ENCODE data around the gene GARIN5B.

GARIN5B gene

DNA sequence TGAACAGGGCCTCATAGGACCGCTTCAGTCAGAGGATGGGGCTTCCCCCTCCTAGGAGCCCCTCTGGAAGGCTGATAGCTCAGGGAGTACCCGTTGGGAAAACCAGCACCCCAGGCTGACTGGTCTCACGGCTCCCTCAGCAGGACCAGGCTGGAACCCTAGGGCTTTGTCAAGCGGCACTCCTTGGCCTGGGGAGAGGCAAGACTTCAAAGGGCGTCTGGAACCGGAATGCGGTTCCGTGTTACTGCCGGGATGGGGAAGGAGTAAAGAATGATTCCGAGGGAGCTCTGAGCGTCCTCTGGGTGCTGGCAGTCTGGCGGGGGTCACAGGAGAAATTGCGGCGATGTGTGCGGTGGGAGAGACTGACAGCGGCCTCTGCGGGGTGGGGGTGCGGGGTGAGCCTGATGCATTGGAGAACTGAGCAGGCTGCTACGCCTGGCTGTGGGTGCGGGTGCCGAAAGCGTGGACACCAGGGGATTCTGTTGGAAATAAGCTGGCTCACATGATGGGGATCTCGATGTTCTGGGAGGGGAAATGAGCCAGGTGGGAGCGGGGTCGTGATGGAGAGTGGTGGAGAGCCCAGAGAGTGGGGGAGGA is 10.4 kb downstream of the GARIN5B start:
- Mint-ChIP-seq H3K9me3 (no peaks in the 10 kb centered on the region), H3K4me3 (peak overlapping the region; percentile 81), H3K36me3 (ENCODE audit: low read depth) (no peaks in the 10 kb centered on the region), H3K27ac (no peak overlapping the region), H3K4me1 (ENCODE audit: low read depth) (peaks cover 12% of the 10 kb centered on the region), H3K27me3 (ENCODE audit: low read depth) (peaks cover 58% of the 10 kb centered on the region)

DNA sequence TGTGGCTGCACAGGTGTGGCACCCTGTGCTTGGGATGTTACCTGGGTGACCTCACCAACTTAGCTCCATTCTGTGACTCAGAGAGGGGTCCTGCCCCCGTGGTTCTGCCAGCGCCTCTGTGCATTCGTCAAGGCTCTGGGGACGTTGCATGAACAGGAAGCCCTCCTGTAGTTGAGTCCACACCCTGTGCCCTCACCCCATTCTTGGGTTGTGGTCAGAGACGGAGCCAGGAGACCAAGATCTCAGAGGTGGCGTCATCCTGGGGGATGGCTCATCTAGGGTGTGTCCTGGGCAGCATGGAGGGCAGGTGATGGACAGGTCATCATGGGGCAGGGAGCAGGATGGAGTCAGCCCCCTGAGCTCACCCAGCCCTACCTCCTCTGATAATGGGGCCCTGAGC is 11.0 kb downstream of the GARIN5B start:
- H3K36me3 Mint-ChIP-seq (ENCODE audit: low read depth), result no peaks in the 10 kb centered on the region
- no peak overlapping the region for H3K4me3 Mint-ChIP-seq
- peaks cover 12% of the 10 kb centered on the region for H3K4me1 Mint-ChIP-seq (ENCODE audit: low read depth)
- no peak overlapping the region for H3K27ac Mint-ChIP-seq
- H3K9me3 Mint-ChIP-seq, result no peaks in the 10 kb centered on the region
- H3K27me3 Mint-ChIP-seq (ENCODE audit: low read depth), result peaks cover 53% of the 10 kb centered on the region

DNA sequence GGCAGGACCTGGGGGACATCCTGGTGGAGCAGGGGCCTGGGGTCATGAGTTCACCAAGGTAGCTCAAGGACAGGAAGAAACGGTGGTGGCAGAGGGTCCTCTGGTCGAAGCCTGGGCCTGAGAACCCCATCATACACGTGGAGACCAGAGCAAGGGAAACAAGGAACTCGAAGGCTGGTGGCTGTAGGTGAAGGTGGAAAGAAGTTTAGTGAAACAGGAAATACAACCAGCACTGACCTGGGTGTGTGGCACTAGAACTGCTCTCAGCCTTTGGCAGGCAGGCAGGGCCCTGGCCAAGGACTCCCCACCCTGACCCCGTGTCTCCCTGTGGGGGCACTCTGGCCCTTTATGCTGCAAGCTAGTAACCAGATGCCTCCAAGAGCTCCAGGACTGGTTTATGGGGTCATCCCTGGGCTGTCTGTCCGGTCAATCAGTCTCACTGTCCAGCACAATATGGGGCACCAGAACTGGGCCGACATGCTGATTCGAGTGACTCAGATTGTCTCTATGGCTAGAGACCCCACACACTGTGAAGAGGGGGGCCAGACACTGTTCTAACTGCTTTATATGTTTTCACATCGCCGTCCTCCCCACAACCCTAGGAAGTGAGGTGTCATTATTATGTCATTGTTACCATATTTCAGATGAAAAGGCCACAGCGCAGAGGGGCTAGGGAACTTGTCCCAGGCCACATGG is 12.3 kb downstream of the GARIN5B start:
- Mint-ChIP-seq H3K27ac (no peak overlapping the region), H3K27me3 (ENCODE audit: low read depth) (peaks cover 43% of the 10 kb centered on the region), H3K4me3 (no peak overlapping the region), H3K36me3 (ENCODE audit: low read depth) (no peaks in the 10 kb centered on the region), H3K4me1 (ENCODE audit: low read depth) (peaks cover 12% of the 10 kb centered on the region), H3K9me3 (no peaks in the 10 kb centered on the region)

DNA sequence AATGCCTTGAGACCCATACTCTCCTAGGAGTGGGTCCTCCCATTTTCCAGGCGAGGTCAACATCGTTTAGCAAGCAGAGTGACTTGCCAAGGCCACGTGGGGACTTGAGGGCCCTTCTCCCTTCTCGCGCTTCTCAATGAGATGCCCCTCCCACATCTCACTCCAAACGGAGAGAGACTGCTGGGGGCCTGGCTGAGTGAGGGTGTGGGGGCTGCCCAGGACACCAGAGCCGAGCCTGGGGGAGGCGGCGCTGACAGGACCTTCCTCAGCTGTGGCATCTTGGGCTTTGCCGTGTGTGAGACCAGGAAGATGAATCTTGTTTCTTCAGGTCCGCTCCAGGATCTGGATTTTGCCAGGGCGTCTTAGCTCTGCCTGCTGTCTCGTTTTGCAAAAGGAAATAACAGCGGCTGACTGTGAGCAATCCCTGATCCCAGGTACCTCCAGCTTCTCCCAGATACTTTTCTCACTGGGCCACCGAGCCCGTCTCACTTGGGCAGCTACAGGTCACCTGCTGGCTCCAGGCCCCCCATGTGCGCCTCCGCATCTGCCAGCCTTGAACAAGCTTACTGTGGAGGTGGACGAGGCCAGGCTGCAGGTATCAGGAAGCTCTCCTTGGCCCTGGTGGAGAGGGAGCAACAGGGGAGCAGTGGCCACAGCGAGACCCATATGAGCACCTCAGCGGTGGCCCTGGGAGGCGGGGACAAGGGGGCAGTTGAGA is 14.6 kb downstream of the GARIN5B start:
- Mint-ChIP-seq H3K4me3 (no peak overlapping the region), H3K4me1 (ENCODE audit: low read depth) (peaks cover 12% of the 10 kb centered on the region), H3K27ac (no peak overlapping the region), H3K9me3 (no peaks in the 10 kb centered on the region), H3K36me3 (ENCODE audit: low read depth) (peaks cover under 1% of the 10 kb centered on the region), H3K27me3 (ENCODE audit: low read depth) (peaks cover 27% of the 10 kb centered on the region)

DNA sequence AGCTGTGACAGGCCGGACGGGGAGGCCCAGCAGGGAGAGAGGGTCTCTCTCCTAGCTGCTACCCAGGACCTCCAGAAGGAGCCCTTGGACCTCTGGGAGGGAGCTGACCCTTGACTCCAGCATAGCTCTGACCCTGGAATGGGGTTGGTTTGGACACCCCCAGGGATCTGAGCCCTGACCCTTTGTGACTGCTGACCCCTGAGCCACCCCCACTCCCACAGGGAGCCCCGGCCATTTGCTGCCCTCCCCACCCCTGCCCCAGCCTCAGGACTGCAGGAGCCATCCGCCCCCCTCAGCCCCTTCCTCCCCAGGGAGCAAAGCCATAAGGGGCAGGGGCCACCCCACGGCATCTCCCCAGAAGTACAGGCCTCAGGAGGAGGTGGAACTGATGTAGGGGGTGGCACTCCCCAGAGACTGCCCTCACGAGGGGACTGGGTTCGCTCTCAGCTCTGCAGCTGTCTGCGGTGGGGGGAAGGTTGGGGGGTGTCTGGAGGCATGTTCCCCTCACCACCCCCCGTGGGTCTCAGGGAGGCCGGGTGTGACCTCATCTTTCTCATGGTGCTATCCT is 15.5 kb downstream of the GARIN5B start:
- H3K4me1 Mint-ChIP-seq (ENCODE audit: low read depth), result peaks cover 5% of the 10 kb centered on the region
- H3K36me3 Mint-ChIP-seq (ENCODE audit: low read depth), result peaks cover 5% of the 10 kb centered on the region
- no peaks in the 10 kb centered on the region for H3K9me3 Mint-ChIP-seq
- H3K27ac Mint-ChIP-seq, result no peak overlapping the region
- H3K4me3 Mint-ChIP-seq, result no peak overlapping the region
- peaks cover 17% of the 10 kb centered on the region for H3K27me3 Mint-ChIP-seq (ENCODE audit: low read depth)

DNA sequence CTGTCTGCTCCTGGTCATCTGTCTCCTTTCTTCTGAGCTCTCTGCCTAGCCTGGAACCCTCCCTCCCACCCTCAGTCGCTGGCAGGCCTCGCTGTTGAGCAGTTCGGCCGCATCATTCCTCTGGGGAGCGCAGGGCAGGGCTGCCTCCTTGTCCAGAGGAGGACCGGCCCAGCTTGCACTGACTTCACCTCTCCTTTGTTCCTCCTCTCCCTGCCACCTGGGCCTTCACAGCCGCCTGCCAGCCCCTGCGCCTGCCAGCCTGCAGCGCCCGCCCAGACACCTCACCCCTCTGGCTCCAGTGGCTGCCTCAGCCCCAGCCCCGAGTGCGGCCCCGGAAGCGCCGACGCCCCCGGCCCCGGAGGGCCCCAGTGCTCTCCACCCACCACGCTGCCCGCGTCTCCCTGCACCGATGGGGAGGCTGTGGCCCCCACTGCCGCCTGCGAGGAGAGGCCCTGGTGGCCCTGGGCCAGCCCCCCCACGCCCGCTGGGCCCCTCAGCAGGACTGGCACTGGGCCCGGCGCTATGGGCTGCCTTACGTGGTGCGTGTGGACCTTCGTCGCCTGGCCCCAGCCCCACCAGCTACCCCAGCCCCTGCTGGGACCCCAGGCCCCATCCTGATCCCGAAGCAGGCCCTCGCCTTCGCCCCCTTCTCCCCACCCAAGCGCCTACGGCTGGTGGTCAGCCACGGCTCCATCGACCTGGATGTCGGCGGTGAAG is 16.2 kb downstream of the GARIN5B start:
- peaks cover 11% of the 10 kb centered on the region for H3K27me3 Mint-ChIP-seq (ENCODE audit: low read depth)
- H3K4me3 Mint-ChIP-seq, result no peak overlapping the region
- no peaks in the 10 kb centered on the region for H3K9me3 Mint-ChIP-seq
- H3K4me1 Mint-ChIP-seq (ENCODE audit: low read depth), result peaks cover 3% of the 10 kb centered on the region
- H3K27ac Mint-ChIP-seq, result no peak overlapping the region
- peaks cover 5% of the 10 kb centered on the region for H3K36me3 Mint-ChIP-seq (ENCODE audit: low read depth)

DNA sequence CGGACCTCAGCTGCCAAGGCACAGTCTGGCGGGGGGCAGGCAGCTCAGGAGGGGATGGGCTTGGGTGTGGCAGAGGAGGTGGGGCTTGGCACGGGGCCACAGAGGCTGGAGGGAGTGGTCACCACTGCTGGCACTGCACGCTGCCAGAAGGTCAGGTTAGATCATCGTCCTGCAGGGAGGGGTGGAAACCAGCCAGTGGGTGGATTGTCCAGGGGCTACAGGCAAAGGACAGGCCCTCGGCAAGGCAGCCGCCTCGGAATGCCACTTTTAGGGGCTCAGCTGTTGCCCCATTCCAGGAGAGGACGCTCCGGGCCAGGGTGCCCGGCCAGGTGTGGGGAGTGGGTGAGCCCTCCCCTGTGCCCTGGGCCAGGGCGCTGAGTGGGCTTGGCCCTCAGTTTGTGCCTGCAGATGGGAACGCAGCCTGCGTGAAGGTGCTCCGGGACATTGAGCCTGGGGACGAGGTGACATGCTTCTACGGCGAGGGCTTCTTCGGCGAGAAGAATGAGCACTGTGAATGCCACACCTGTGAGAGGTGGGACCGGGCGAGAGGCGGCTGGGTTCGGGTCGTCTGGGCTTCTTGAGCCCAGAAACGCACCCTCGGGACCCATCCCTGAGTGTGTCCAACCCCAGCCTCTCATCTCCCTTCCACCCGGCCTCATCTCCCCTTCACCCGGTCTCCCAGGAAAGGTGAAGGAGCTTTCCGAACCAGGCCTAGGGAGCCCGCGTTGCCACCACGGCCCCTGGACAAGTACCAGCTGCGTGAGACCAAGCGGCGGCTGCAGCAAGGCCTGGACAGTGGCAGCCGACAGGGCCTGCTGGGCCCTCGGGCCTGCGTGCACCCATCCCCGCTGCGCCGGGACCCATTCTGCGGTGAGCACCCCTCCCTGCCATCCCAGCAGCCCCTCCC is 17.0 kb downstream of the GARIN5B start:
- peaks cover 5% of the 10 kb centered on the region for H3K36me3 Mint-ChIP-seq (ENCODE audit: low read depth)
- H3K4me3 Mint-ChIP-seq, result no peak overlapping the region
- H3K9me3 Mint-ChIP-seq, result no peaks in the 10 kb centered on the region
- no peak overlapping the region for H3K27ac Mint-ChIP-seq
- peaks cover 4% of the 10 kb centered on the region for H3K4me1 Mint-ChIP-seq (ENCODE audit: low read depth)
- peaks cover 3% of the 10 kb centered on the region for H3K27me3 Mint-ChIP-seq (ENCODE audit: low read depth)

DNA sequence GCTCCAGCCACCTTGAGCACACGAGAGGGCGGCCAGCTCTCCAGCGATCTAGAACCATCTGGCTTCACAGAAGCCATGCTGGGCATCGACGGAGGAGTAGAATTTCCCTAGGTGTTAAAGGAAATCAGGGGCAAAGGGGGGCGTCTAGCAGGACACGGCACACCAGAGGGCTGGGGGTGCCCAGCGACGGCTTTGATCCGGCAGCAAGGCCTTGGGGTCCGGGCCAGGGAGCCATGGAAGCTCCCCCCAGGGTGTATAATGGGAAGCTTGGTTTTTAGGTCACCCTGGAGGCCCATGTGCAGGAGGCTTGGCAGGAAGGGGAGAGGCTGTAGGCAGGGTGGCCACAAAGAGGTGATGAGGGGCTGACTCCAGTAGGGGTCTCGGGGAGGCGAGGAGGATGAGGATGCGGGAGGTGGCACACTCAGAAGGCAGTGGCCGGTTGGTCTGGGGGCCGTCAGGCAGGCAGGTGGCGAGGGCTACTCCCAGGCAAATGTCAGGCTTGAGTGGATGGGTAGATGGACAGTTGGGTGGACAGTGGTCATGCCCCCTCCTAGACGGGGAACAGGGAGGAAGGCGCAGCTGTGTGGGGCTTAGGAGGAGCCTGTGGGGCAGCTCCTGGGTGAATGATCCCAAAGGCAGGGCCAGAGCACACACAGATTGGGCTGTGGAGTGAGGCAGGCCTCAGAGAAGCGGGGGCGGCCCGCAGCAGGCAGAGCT is 17.8 kb downstream of the GARIN5B start:
- H3K36me3 Mint-ChIP-seq (ENCODE audit: low read depth), result peaks cover 5% of the 10 kb centered on the region
- no peak overlapping the region for H3K4me3 Mint-ChIP-seq
- no peak overlapping the region for H3K27ac Mint-ChIP-seq
- no peaks in the 10 kb centered on the region for H3K27me3 Mint-ChIP-seq (ENCODE audit: low read depth)
- H3K9me3 Mint-ChIP-seq, result no peaks in the 10 kb centered on the region
- H3K4me1 Mint-ChIP-seq (ENCODE audit: low read depth), result peaks cover 7% of the 10 kb centered on the region

DNA sequence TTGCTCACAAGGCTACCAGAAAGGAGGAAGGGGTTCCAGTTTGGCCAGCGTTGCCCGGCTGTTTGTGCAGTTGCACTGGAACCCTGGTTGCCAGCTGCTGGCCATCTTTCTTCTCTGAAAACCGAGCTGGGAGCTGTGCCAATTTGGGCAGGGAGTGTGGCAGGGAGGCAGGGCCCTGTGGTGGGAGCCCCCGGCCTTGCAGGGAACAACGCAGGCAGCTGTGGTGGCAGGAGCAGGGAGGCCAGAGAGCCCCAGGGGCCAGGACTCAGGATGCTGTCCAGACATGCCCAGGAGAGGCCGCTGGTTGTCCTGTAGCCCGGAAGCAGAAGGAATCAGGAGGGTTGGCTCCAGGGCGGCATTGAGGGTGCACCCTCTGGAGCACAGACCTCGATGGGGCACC is 18.6 kb downstream of the GARIN5B start:
- Mint-ChIP-seq H3K36me3 (ENCODE audit: low read depth) (peaks cover 5% of the 10 kb centered on the region), H3K27me3 (ENCODE audit: low read depth) (no peaks in the 10 kb centered on the region), H3K27ac (no peak overlapping the region), H3K4me1 (ENCODE audit: low read depth) (peaks cover 7% of the 10 kb centered on the region), H3K4me3 (no peak overlapping the region), H3K9me3 (no peaks in the 10 kb centered on the region)

DNA sequence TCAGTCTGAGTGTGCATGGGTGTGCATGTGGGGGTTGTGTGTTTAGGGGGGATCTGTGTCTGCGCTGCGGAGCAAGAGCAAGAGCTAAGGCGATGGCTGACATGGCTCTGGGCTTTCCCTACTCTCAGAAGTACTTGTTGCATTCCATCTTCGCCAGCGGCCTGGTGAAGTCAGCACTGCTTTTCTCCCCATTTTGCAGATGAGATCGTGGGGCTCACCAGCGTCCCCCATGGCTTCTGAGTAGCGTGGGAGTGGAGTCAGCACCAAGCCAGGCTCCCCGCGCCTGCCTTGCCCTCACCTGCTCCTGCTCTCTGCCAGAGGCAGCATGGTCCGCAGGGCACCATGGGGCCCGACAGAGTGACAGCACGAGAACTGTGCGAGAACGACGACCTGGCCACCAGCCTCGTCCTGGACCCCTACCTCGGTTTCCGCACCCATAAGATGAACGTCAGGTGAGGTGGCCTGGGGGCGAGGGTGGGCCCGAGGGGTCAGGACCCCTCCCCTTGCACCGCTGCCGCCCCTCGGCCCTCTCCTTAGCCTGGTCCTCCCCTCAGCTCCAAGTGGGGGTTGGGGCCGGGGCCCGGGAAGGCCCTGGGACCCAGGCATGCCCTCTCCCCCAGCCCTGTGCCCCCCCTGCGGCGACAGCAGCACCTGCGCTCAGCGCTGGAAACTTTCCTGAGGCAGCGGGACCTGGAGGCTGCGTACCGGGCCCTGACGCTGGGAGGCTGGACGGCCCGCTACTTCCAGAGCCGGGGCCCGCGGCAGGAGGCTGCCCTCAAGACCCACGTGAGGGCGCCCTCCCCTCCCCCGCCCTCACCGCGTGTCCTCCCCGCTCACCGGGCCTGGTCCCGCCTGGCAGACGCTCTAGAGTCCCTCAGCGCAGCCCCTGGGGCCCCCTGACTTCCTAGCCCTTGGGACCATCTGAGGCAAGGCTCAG is 21.2 kb downstream of the GARIN5B start:
- Mint-ChIP-seq H3K4me1 (ENCODE audit: low read depth) (peaks cover 14% of the 10 kb centered on the region), H3K9me3 (no peaks in the 10 kb centered on the region), H3K36me3 (ENCODE audit: low read depth) (peaks cover 5% of the 10 kb centered on the region), H3K27ac (peak overlapping the region; percentile 53), H3K27me3 (ENCODE audit: low read depth) (peaks cover 7% of the 10 kb centered on the region), H3K4me3 (peak overlapping the region; percentile 58)

DNA sequence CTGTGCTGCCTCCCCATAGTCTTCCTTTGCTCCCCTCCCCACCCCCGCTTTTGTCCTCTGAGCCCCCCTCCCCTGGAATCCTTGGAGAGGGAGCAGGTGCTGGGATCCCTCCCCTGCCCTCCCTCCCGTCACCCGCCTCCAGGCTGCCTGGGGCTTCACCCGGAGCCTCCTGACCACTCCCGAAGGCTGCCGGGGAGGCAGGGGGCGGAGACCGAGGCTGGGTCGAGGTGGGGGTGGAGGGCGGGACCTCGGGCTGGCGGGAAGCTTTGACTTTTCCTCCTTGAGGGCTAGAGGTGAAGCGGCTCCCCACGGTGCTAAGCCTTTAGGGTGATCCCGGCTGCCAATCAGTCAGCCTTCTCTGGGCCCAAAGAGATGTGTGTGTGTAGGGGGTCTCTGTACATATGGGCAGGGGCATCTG is 21.9 kb downstream of the GARIN5B start:
- Mint-ChIP-seq H3K27me3 (ENCODE audit: low read depth) (peaks cover 11% of the 10 kb centered on the region), H3K4me1 (ENCODE audit: low read depth) (peaks cover 14% of the 10 kb centered on the region), H3K4me3 (peak overlapping the region; percentile 87), H3K9me3 (no peaks in the 10 kb centered on the region), H3K27ac (peak overlapping the region; percentile 86), H3K36me3 (ENCODE audit: low read depth) (peaks cover 5% of the 10 kb centered on the region)

DNA sequence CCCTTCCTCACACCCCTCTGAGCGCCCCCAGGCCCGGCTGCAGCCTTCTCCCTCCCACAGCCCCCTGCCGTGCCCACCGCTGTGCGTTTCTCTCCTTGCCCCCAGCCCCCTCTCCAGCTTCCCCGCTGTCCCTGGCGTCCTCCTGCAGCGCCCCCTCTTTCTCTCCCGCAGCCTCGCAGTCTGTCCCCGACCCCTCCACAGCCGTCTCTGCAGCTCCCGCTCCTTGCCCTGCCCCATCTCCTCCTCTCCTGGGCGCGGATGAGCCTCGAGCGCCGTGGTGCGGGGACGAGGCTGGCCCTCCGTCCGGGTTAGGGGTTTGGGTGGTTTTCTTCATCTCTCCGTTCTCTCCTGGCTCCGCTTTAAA is 22.3 kb downstream of the GARIN5B start:
- H3K4me3 Mint-ChIP-seq, result peak overlapping the region; percentile 87
- H3K27ac Mint-ChIP-seq, result peak overlapping the region; percentile 86
- H3K4me1 Mint-ChIP-seq (ENCODE audit: low read depth), result peaks cover 14% of the 10 kb centered on the region
- H3K27me3 Mint-ChIP-seq (ENCODE audit: low read depth), result peaks cover 11% of the 10 kb centered on the region
- H3K9me3 Mint-ChIP-seq, result no peaks in the 10 kb centered on the region
- peaks cover 5% of the 10 kb centered on the region for H3K36me3 Mint-ChIP-seq (ENCODE audit: low read depth)
